ENCODE data around the gene CMC4. TPM values are rescaled to one million over a fixed set of nuclear protein-coding genes. Genes with fewer than 3 reads are reported as not detected.

Gene CMC4
- total and polyA plus RNA-seq, 3 experiments from 2014 or later, result 3.6 to 28.7 (median 4.3) TPM

- H3K27ac Mint-ChIP-seq, result peak overlapping the region in 3 of 8 donors; percentile 15 to 68 (median 52)
- H3K27ac ChIP-seq (ENCODE audit: low read depth, low read length), result no peak overlapping the region
- no peaks in the 10 kb centered on the region for H3K36me3 ChIP-seq (ENCODE audit: insufficient read depth, low read length)
- peak overlapping the region in 1 of 7 donors; percentile 10 for H3K4me3 Mint-ChIP-seq
- H3K9me3 Mint-ChIP-seq, result no peaks in the 10 kb centered on the region
- peaks cover 0 to 4% of the 10 kb centered on the region in 2 donors for H3K27me3 Mint-ChIP-seq
- H3K27me3 ChIP-seq (ENCODE audit: insufficient read depth, low read length, poor library complexity, severe bottlenecking), result no peaks in the 10 kb centered on the region
- H3K4me3 ChIP-seq (ENCODE audit: low read length), result no peak overlapping the region
- peaks cover 0 to 47% (median 7%) of the 10 kb centered on the region in 3 donors for H3K36me3 Mint-ChIP-seq
- H3K4me1 Mint-ChIP-seq, result no peaks in the 10 kb centered on the region
- no peaks in the 10 kb centered on the region for H3K4me1 ChIP-seq (ENCODE audit: insufficient read depth, low read length)
- no peaks in the 10 kb centered on the region for H3K9me3 ChIP-seq (ENCODE audit: low read length)
- ChIA-PET CTCF (interaction anchor here (0.6 to 1.9 kb wide), 8 partner anchors 10 to 107 kb away, joined by 3 to 8 read pairs (median 4); no protein-coding TSS in a partner anchor), POLR2A (no interaction called here)
- DNase-seq, result no peak
Measured at GRCh38 chrX:155086961-155087735, 16.2 kb upstream of the CMC4 start.

- H3K27me3 Mint-ChIP-seq, result peaks cover 0 to 4% of the 10 kb centered on the region in 2 donors
- peaks cover 0 to 48% (median 7%) of the 10 kb centered on the region in 3 donors for H3K36me3 Mint-ChIP-seq
- H3K4me1 Mint-ChIP-seq, result no peaks in the 10 kb centered on the region
- peak; percentile 7 to 53 (median 24) for DNase-seq
- Histone ChIP-seq H3K4me1 (ENCODE audit: insufficient read depth, low read length) (no peaks in the 10 kb centered on the region), H3K27ac (ENCODE audit: low read depth, low read length) (no peak overlapping the region), H3K36me3 (ENCODE audit: insufficient read depth, low read length) (no peaks in the 10 kb centered on the region), H3K9me3 (ENCODE audit: low read length) (no peaks in the 10 kb centered on the region), H3K4me3 (ENCODE audit: low read length) (no peak overlapping the region), H3K27me3 (ENCODE audit: insufficient read depth, low read length, poor library complexity, severe bottlenecking) (no peaks in the 10 kb centered on the region)
- ChIA-PET POLR2A (no interaction called here), CTCF (interaction anchor here (0.6 to 1.9 kb wide), 9 partner anchors 9 to 106 kb away, joined by 3 to 8 read pairs (median 3); no protein-coding TSS in a partner anchor)
- no peak overlapping the region for H3K4me3 Mint-ChIP-seq
- H3K27ac Mint-ChIP-seq, result peak overlapping the region in 2 of 8 donors; percentile 16 to 60
- H3K9me3 Mint-ChIP-seq, result no peaks in the 10 kb centered on the region
Measured at GRCh38 chrX:155086202-155086840, 15.4 kb upstream of the CMC4 start.

GRCh38 chrX:155071694-155072280 lies 851 bp upstream of the CMC4 start:
- POLR2A ChIA-PET, result interaction anchor here (1.4 kb wide), 1 partner anchor 45 kb away, joined by 9 read pairs; the partner anchor contains the start of gene FUNDC2
- no peaks in the 10 kb centered on the region for H3K9me3 ChIP-seq (ENCODE audit: low read length)
- Mint-ChIP-seq H3K4me1 (peaks cover 40 to 66% (median 64%) of the 10 kb centered on the region in 3 donors), H3K4me3 (peak overlapping the region; percentile 88 to 95 (median 89)), H3K27ac (peak overlapping the region; percentile 89 to 97 (median 94)), H3K36me3 (peaks cover 0 to 43% (median 8%) of the 10 kb centered on the region in 3 donors), H3K9me3 (peaks cover 0 to 2% (median 0%) of the 10 kb centered on the region in 5 donors), H3K27me3 (peaks cover 0 to 2% of the 10 kb centered on the region in 2 donors)
- no peaks in the 10 kb centered on the region for H3K27me3 ChIP-seq (ENCODE audit: insufficient read depth, low read length, poor library complexity, severe bottlenecking)
- peaks cover 21% of the 10 kb centered on the region for H3K4me1 ChIP-seq (ENCODE audit: insufficient read depth, low read length)
- CTCF ChIA-PET, result no interaction called here
- H3K4me3 ChIP-seq (ENCODE audit: low read length), result peak overlapping the region; percentile 81
- no peaks in the 10 kb centered on the region for H3K36me3 ChIP-seq (ENCODE audit: insufficient read depth, low read length)
- no peak for DNase-seq
- peak overlapping the region; percentile 86 for H3K27ac ChIP-seq (ENCODE audit: low read depth, low read length)

GRCh38 chrX:155070663-155070974 lies 317 bp downstream of the CMC4 start:
- Histone ChIP-seq H3K4me3 (ENCODE audit: low read length) (peak overlapping the region; percentile 78), H3K27ac (ENCODE audit: low read depth, low read length) (peak overlapping the region; percentile 79), H3K36me3 (ENCODE audit: insufficient read depth, low read length) (no peaks in the 10 kb centered on the region), H3K27me3 (ENCODE audit: insufficient read depth, low read length, poor library complexity, severe bottlenecking) (no peaks in the 10 kb centered on the region), H3K4me1 (ENCODE audit: insufficient read depth, low read length) (peaks cover 21% of the 10 kb centered on the region), H3K9me3 (ENCODE audit: low read length) (no peaks in the 10 kb centered on the region)
- POLR2A ChIA-PET, result interaction anchor here (1.4 kb wide), 1 partner anchor 44 kb away, joined by 10 read pairs; the partner anchor contains the start of gene FUNDC2
- Mint-ChIP-seq H3K9me3 (peaks cover 0 to under 1% (median 0%) of the 10 kb centered on the region in 5 donors), H3K4me1 (peaks cover 40 to 70% (median 62%) of the 10 kb centered on the region in 3 donors), H3K27ac (peak overlapping the region; percentile 87 to 96 (median 90)), H3K4me3 (peak overlapping the region; percentile 75 to 94 (median 87)), H3K27me3 (peaks cover 0 to 2% of the 10 kb centered on the region in 2 donors), H3K36me3 (peaks cover 0 to 33% (median 7%) of the 10 kb centered on the region in 3 donors)
- CTCF ChIA-PET, result interaction anchor here (1.0 kb wide), 2 partner anchors 14 to 42 kb away, joined by 3 to 4 read pairs; no protein-coding TSS in a partner anchor
- DNase-seq, result peak in 1 of 5 donors; percentile 12

- no peaks in the 10 kb centered on the region for H3K27me3 ChIP-seq (ENCODE audit: insufficient read depth, low read length, poor library complexity, severe bottlenecking)
- peaks cover 21% of the 10 kb centered on the region for H3K4me1 ChIP-seq (ENCODE audit: insufficient read depth, low read length)
- Mint-ChIP-seq H3K4me3 (peak overlapping the region; percentile 75 to 94 (median 87)), H3K4me1 (peaks cover 34 to 64% (median 56%) of the 10 kb centered on the region in 3 donors), H3K36me3 (peaks cover 0 to 32% (median 2%) of the 10 kb centered on the region in 3 donors), H3K27ac (peak overlapping the region in 7 of 8 donors; percentile 87 to 96 (median 91)), H3K27me3 (peaks cover 0 to 2% of the 10 kb centered on the region in 2 donors), H3K9me3 (no peaks in the 10 kb centered on the region)
- H3K27ac ChIP-seq (ENCODE audit: low read depth, low read length), result peak overlapping the region; percentile 79
- H3K4me3 ChIP-seq (ENCODE audit: low read length), result peak overlapping the region; percentile 78
- no peak for DNase-seq
- no peaks in the 10 kb centered on the region for H3K9me3 ChIP-seq (ENCODE audit: low read length)
- ChIA-PET POLR2A (interaction anchor here (1.4 kb wide), 1 partner anchor 43 kb away, joined by 10 read pairs; the partner anchor contains the start of gene FUNDC2), CTCF (interaction anchor here (1.0 kb wide), 2 partner anchors 13 to 42 kb away, joined by 3 to 4 read pairs; no protein-coding TSS in a partner anchor)
- no peaks in the 10 kb centered on the region for H3K36me3 ChIP-seq (ENCODE audit: insufficient read depth, low read length)
Measured at GRCh38 chrX:155070038-155070437, 898 bp downstream of the CMC4 start.

- peaks cover 21% of the 10 kb centered on the region for H3K4me1 ChIP-seq (ENCODE audit: insufficient read depth, low read length)
- no peak overlapping the region for H3K4me3 ChIP-seq (ENCODE audit: low read length)
- no peak overlapping the region for H3K27ac ChIP-seq (ENCODE audit: low read depth, low read length)
- Mint-ChIP-seq H3K4me3 (peak overlapping the region; percentile 75 to 94 (median 87)), H3K36me3 (peaks cover 0 to 34% (median 2%) of the 10 kb centered on the region in 3 donors), H3K27ac (peak overlapping the region in 5 of 8 donors; percentile 40 to 94 (median 89)), H3K27me3 (peaks cover 0 to 2% of the 10 kb centered on the region in 2 donors), H3K4me1 (peaks cover 34 to 62% (median 53%) of the 10 kb centered on the region in 3 donors), H3K9me3 (no peaks in the 10 kb centered on the region)
- H3K27me3 ChIP-seq (ENCODE audit: insufficient read depth, low read length, poor library complexity, severe bottlenecking), result no peaks in the 10 kb centered on the region
- no peaks in the 10 kb centered on the region for H3K36me3 ChIP-seq (ENCODE audit: insufficient read depth, low read length)
- H3K9me3 ChIP-seq (ENCODE audit: low read length), result no peaks in the 10 kb centered on the region
- POLR2A ChIA-PET, result interaction anchor here (1.4 kb wide), 1 partner anchor 43 kb away, joined by 10 read pairs; the partner anchor contains the start of gene FUNDC2
- no peak for DNase-seq
- CTCF ChIA-PET, result no interaction called here
Measured at GRCh38 chrX:155069414-155069813, 1.5 kb downstream of the CMC4 start.

- CTCF ChIA-PET, result no interaction called here
- peak overlapping the region in 4 of 8 donors; percentile 18 to 47 (median 44) for H3K27ac Mint-ChIP-seq
- H3K36me3 ChIP-seq (ENCODE audit: insufficient read depth, low read length), result no peaks in the 10 kb centered on the region
- no peaks in the 10 kb centered on the region for H3K27me3 ChIP-seq (ENCODE audit: insufficient read depth, low read length, poor library complexity, severe bottlenecking)
- POLR2A ChIA-PET, result no interaction called here
- peaks cover 24 to 50% (median 40%) of the 10 kb centered on the region in 3 donors for H3K4me1 Mint-ChIP-seq
- peaks cover 21% of the 10 kb centered on the region for H3K4me1 ChIP-seq (ENCODE audit: insufficient read depth, low read length)
- H3K36me3 Mint-ChIP-seq, result peaks cover 0 to 26% (median 0%) of the 10 kb centered on the region in 3 donors
- no peak for DNase-seq
- peak overlapping the region in 1 of 7 donors; percentile 60 for H3K4me3 Mint-ChIP-seq
- H3K27ac ChIP-seq (ENCODE audit: low read depth, low read length), result no peak overlapping the region
- no peaks in the 10 kb centered on the region for H3K9me3 ChIP-seq (ENCODE audit: low read length)
- H3K9me3 Mint-ChIP-seq, result no peaks in the 10 kb centered on the region
- peaks cover 0 to 2% of the 10 kb centered on the region in 2 donors for H3K27me3 Mint-ChIP-seq
- H3K4me3 ChIP-seq (ENCODE audit: low read length), result no peak overlapping the region
Measured at GRCh38 chrX:155068165-155068564, 2.8 kb downstream of the CMC4 start.
